ENCODE results near the gene LAYN. TPM values are rescaled to one million over a fixed set of nuclear protein-coding genes. Genes with fewer than 3 reads are reported as not detected.

LAYN gene, protein sequence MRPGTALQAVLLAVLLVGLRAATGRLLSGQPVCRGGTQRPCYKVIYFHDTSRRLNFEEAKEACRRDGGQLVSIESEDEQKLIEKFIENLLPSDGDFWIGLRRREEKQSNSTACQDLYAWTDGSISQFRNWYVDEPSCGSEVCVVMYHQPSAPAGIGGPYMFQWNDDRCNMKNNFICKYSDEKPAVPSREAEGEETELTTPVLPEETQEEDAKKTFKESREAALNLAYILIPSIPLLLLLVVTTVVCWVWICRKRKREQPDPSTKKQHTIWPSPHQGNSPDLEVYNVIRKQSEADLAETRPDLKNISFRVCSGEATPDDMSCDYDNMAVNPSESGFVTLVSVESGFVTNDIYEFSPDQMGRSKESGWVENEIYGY
- polyA plus RNA-seq: 1 to 10 TPM in 3 of 4 donors, not detected in 1; 2.4 to 9.9 (median 3.8) TPM
- long read RNA-seq, donor 1, partial matches to known transcripts: 0 of 2 reads
- long read RNA-seq, donor 1, other reads (novel, unspliced or antisense): 0 of 2 reads
- long read RNA-seq, donor 2: 0 reads
- long read RNA-seq, donor 3, partial matches to known transcripts: 0 of 2 reads
- long read RNA-seq, donor 3, other reads (novel, unspliced or antisense): 0 of 2 reads
- long read RNA-seq, donor 4: 0 reads
- long read RNA-seq, donor 5: 0 reads
- long read RNA-seq, donor 6: 0 reads
- long read RNA-seq, donor 7: 0 reads
- long read RNA-seq, donor 8: 0 reads
- long read RNA-seq, donor 9: 0 reads
- long read RNA-seq, donor 10, partial matches to known transcripts: 0 of 3 reads
- long read RNA-seq, donor 10, other reads (novel, unspliced or antisense): 0 of 3 reads

DNA sequence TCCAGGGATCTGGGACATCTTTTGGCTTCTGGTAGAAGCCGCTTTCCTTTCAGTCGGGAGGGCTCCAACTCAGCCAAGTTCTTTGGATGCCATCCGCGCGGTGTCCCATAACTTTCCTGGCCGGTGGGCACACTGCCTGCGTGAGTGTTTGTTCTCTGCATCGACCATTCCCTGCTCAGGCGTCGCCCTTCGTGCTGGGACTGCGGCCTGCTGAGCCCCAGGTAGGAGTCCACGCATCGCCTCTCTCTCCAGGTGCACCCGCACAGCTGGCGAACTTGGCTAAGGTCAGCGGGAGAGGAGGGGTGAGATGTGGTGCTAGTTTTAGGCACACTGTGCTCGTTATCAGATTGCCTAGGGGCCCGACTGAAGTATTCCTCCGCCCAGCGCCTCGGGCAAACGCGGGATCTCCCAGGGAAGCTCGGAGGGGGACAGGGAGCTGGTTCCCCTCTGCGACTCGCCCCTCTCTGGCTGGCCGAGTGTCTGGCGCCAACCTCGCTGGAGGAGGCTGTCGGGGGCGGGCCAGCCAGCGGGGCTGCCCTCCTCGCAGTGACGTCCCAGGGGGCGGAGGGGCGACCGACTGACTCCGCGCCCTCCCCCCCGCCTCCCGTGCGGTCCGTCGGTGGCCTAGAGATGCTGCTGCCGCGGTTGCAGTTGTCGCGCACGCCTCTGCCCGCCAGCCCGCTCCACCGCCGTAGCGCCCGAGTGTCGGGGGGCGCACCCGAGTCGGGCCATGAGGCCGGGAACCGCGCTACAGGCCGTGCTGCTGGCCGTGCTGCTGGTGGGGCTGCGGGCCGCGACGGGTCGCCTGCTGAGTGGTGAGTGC lies at the start of gene LAYN:
LAYN (plus strand) TSS at position 607 of the 823 bp plus-strand sequence; CDS start at position 731, 124 bp downstream.
- peak within 1 kb of the TSS in 1 of 3 donors; percentile 80 for H3K27ac ChIP-seq (ENCODE audit: low read depth in 1 of 3, low read length in 2 of 3)
- 6 to 15% (median 7%) methylated on average over 38 to 70 of the region's 70 CpGs for WGBS, 3 donors
- H3K4me1 ChIP-seq (ENCODE audit: control insufficient read depth in 3 of 3, insufficient read depth in 2 of 3, low read depth in 1 of 3, low read length in 2 of 3): peaks cover 0 to 13% (median 0%) of the 10 kb centered on the region in 3 donors
- DNase-seq (peak in 1 of 2 donors; percentile 48), FAIRE-seq (no peak)
- H3K27me3 ChIP-seq (ENCODE audit: control insufficient read depth in 3 of 3, insufficient read depth in 3 of 3, low read length in 3 of 3): peaks cover 0 to 61% (median 4%) of the 10 kb centered on the region in 3 donors
- no peaks in the 10 kb centered on the region for H3K9me3 ChIP-seq (ENCODE audit: control insufficient read depth in 2 of 2, insufficient read depth in 1 of 2, low read depth in 1 of 2, low read length in 1 of 2)
- H3K36me3 ChIP-seq (ENCODE audit: control insufficient read depth in 3 of 3, insufficient read depth in 2 of 3, low read depth in 1 of 3, low read length in 3 of 3): peaks cover 0 to 2% (median 0%) of the 10 kb centered on the region in 3 donors
- H3K4me3 ChIP-seq (ENCODE audit: low read depth in 1 of 3, low read length in 3 of 3): peak within 1 kb of the TSS; percentile 9 to 48 (median 28)

DNA sequence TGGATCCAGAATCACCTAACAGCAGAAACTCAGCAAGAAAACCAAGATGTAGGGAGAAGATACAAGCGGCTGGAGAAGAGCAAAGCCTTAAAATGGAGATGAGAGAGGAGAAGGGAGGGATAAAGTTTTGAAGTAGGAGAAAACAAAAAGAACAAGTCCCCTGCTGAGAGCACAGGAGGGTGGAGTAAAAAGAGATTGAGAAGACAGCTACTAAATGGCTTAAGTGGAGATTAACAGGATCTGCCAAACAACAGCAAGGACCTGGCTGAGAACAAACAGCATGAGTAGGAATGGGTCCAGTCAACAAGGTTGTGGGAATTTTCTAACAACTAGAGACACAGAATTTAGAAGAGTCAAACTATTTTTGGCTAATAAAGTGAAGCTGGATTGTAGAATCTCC lies 46.5 kb upstream of the LAYN start:
- Histone ChIP-seq H3K36me3 (ENCODE audit: control insufficient read depth in 3 of 3, insufficient read depth in 2 of 3, low read depth in 1 of 3, low read length in 3 of 3) (no peaks in the 10 kb centered on the region), H3K9me3 (ENCODE audit: control insufficient read depth in 2 of 2, insufficient read depth in 1 of 2, low read depth in 1 of 2, low read length in 1 of 2) (no peaks in the 10 kb centered on the region), H3K4me1 (ENCODE audit: control insufficient read depth in 3 of 3, insufficient read depth in 2 of 3, low read depth in 1 of 3, low read length in 2 of 3) (no peaks in the 10 kb centered on the region), H3K27ac (ENCODE audit: low read depth in 1 of 3, low read length in 2 of 3) (no peak overlapping the region), H3K4me3 (ENCODE audit: low read depth in 1 of 3, low read length in 3 of 3) (no peak overlapping the region), H3K27me3 (ENCODE audit: control insufficient read depth in 3 of 3, insufficient read depth in 3 of 3, low read length in 3 of 3) (no peaks in the 10 kb centered on the region)
- no peak for FAIRE-seq
- no peak for DNase-seq
- 32 to 56% (median 33%) methylated on average over 1 of the region's 1 CpG for WGBS, 3 donors

DNA sequence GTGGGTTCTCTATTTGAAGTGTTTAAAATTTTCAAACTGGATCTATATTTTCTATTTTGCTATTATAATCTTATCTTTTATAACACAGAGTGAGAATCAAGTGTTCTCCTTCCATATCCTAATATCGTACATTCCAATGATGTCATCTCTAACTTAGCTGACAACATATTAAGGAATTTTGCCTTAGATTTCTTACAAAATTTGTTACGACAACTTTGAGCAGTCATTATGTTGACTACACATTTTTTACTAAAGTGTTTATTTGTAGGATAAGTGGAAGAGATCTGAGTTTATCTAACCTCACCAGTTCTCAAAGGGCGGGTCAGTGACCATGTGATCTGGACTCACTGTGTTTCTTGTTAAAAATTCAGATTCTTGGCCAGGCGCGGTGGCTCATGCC lies 41.0 kb upstream of the LAYN start:
- H3K4me1 ChIP-seq (ENCODE audit: control insufficient read depth in 3 of 3, insufficient read depth in 2 of 3, low read depth in 1 of 3, low read length in 2 of 3): no peaks in the 10 kb centered on the region
- no peaks in the 10 kb centered on the region for H3K27me3 ChIP-seq (ENCODE audit: control insufficient read depth in 3 of 3, insufficient read depth in 3 of 3, low read length in 3 of 3)
- DNase-seq: no peak
- FAIRE-seq: no peak
- WGBS, 3 donors: 64 to 82% (median 77%) methylated on average over 5 of the region's 5 CpGs
- H3K27ac ChIP-seq (ENCODE audit: low read depth in 1 of 3, low read length in 2 of 3): no peak overlapping the region
- H3K9me3 ChIP-seq (ENCODE audit: control insufficient read depth in 2 of 2, insufficient read depth in 1 of 2, low read depth in 1 of 2, low read length in 1 of 2): no peaks in the 10 kb centered on the region
- no peak overlapping the region for H3K4me3 ChIP-seq (ENCODE audit: low read depth in 1 of 3, low read length in 3 of 3)
- H3K36me3 ChIP-seq (ENCODE audit: control insufficient read depth in 3 of 3, insufficient read depth in 2 of 3, low read depth in 1 of 3, low read length in 3 of 3): no peaks in the 10 kb centered on the region

DNA sequence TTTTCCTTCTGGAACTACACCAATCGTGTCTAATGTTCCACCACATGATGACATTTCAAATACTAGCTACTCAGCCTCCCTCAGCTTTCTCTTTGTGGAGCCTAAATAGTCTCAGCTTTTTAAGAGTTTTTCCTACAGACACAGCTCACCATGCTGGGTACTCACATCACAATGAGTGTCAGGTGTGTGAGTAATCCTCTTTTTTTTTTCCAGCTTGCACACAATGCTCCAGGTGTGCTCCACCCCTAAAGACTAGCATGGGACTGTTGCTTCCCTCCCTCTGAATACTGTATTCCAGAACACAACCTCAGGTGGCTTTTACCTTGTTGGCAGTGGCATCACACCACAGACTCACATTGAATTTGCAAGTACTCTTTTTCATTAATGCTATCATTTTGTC lies 40.0 kb upstream of the LAYN start:
- DNase-seq (no peak), FAIRE-seq (no peak)
- 53 to 72% (median 56%) methylated on average over 1 of the region's 1 CpG for WGBS, 3 donors
- H3K27ac ChIP-seq (ENCODE audit: low read depth in 1 of 3, low read length in 2 of 3): no peak overlapping the region
- H3K4me1 ChIP-seq (ENCODE audit: control insufficient read depth in 3 of 3, insufficient read depth in 2 of 3, low read depth in 1 of 3, low read length in 2 of 3): no peaks in the 10 kb centered on the region
- H3K4me3 ChIP-seq (ENCODE audit: low read depth in 1 of 3, low read length in 3 of 3): no peak overlapping the region
- H3K9me3 ChIP-seq (ENCODE audit: control insufficient read depth in 2 of 2, insufficient read depth in 1 of 2, low read depth in 1 of 2, low read length in 1 of 2): no peaks in the 10 kb centered on the region
- H3K36me3 ChIP-seq (ENCODE audit: control insufficient read depth in 3 of 3, insufficient read depth in 2 of 3, low read depth in 1 of 3, low read length in 3 of 3): no peaks in the 10 kb centered on the region
- H3K27me3 ChIP-seq (ENCODE audit: control insufficient read depth in 3 of 3, insufficient read depth in 3 of 3, low read length in 3 of 3): no peaks in the 10 kb centered on the region

DNA sequence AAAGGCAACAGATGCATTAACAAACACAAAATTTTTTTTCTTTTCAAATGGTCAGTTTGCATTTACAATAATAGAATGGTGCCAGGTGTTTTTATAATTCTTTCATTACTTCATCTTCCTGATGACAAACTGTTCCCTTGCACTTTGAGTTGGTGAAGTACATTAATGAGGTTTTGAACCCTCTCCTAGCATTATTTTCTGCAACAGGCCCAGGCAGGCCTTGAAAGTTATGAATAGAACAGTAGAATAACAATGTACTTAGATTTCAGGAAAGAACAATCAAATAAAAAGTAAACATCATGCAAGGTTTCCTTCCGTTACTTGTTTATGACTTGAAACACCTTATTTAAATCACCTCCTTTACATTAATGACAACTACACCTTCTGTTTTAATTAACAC lies 37.9 kb upstream of the LAYN start:
- Histone ChIP-seq H3K9me3 (ENCODE audit: control insufficient read depth in 2 of 2, insufficient read depth in 1 of 2, low read depth in 1 of 2, low read length in 1 of 2) (no peaks in the 10 kb centered on the region), H3K27me3 (ENCODE audit: control insufficient read depth in 3 of 3, insufficient read depth in 3 of 3, low read length in 3 of 3) (no peaks in the 10 kb centered on the region), H3K4me1 (ENCODE audit: control insufficient read depth in 3 of 3, insufficient read depth in 2 of 3, low read depth in 1 of 3, low read length in 2 of 3) (no peaks in the 10 kb centered on the region), H3K36me3 (ENCODE audit: control insufficient read depth in 3 of 3, insufficient read depth in 2 of 3, low read depth in 1 of 3, low read length in 3 of 3) (no peaks in the 10 kb centered on the region), H3K27ac (ENCODE audit: low read depth in 1 of 3, low read length in 2 of 3) (no peak overlapping the region), H3K4me3 (ENCODE audit: low read depth in 1 of 3, low read length in 3 of 3) (no peak overlapping the region)
- 52 to 57% (median 57%) methylated on average over 1 of the region's 1 CpG for WGBS, 3 donors
- no peak for FAIRE-seq
- DNase-seq: no peak

DNA sequence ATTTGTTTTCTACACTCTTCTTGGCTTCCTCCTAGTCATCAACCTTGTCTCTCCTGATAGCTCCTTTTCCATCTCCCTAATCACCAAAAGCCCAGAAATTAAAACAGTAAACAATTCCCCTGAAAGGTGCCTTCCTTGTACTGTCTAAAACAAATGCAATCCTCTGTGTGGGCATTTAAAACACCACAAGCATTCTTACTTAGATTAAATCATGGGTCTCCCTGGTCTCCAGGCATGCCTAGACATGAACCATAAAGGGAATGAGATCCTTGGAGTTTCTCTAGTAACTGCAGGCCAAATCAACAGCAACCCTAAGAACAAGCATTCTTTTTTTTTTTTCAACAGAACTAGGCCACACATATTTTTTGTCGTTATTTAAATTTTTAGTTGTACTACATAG lies 30.2 kb upstream of the LAYN start:
- 88 to 92% (median 92%) methylated on average over 1 of the region's 1 CpG for WGBS, 3 donors
- FAIRE-seq: no peak
- Histone ChIP-seq H3K4me1 (ENCODE audit: control insufficient read depth in 3 of 3, insufficient read depth in 2 of 3, low read depth in 1 of 3, low read length in 2 of 3) (peaks cover 0 to 4% (median 3%) of the 10 kb centered on the region in 3 donors), H3K36me3 (ENCODE audit: control insufficient read depth in 3 of 3, insufficient read depth in 2 of 3, low read depth in 1 of 3, low read length in 3 of 3) (no peaks in the 10 kb centered on the region), H3K4me3 (ENCODE audit: low read depth in 1 of 3, low read length in 3 of 3) (no peak overlapping the region), H3K27ac (ENCODE audit: low read depth in 1 of 3, low read length in 2 of 3) (no peak overlapping the region), H3K9me3 (ENCODE audit: control insufficient read depth in 2 of 2, insufficient read depth in 1 of 2, low read depth in 1 of 2, low read length in 1 of 2) (no peaks in the 10 kb centered on the region), H3K27me3 (ENCODE audit: control insufficient read depth in 3 of 3, insufficient read depth in 3 of 3, low read length in 3 of 3) (peaks cover 0 to 44% (median 11%) of the 10 kb centered on the region in 3 donors)
- DNase-seq: no peak

DNA sequence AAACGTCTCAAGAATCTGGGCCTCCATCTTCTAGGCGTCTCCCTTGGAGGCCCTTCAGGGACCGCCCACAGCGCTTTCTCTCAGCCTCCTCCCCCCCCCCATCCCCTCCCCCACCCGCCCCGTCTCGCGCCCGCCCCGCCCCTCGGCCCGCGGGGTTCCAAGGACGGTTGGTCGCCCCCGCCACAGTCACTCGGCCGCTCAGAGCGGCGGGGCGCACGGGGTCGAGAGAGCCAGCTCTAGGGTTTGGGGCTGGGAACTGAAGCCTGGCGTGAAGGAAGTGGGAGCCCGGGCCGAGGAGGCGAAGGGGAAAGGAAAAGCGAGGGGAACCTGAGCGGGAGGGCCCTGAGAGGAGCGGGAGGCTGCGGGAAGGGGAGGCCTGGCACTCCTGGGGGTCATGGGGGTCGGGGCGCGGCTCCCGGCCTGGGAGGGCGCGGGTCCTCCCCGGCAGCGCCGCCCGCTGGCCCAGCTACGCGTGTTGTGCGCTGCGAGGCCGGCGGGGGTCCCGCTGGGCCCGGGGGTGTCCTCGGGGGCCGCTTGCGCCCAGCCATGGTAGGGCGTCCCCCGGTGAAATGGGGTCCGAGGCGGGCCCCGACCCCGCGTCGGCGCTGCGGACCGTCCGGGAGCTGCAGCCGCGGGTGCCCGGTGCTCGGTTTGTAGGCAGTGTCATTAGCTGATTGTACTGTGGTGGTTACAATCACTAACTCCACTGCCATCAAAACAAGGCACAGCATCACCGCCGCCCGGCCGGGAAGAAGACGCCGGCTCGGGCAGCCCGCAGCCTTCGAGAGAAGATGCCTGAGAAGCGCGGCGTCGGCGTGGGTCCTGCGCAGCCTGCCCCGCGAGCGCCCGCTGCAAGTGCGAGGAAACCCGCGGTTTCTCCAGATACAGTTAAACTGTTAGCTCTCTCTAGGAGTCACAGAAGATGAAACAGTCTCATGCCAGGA lies 28.0 kb upstream of the LAYN start, which contains the start of gene BTG4:
BTG4 (minus strand) TSS at position 91 of the 944 bp plus-strand sequence. CDS start 13,610 bp downstream, outside the sequence.
- DNase-seq: peak in 1 of 2 donors; percentile 26
- Histone ChIP-seq H3K4me1 (ENCODE audit: control insufficient read depth in 3 of 3, insufficient read depth in 2 of 3, low read depth in 1 of 3, low read length in 2 of 3) (peaks cover 0 to 4% (median 3%) of the 10 kb centered on the region in 3 donors), H3K4me3 (ENCODE audit: low read depth in 1 of 3, low read length in 3 of 3) (peak within 1 kb of the TSS in 1 of 3 donors; percentile 43), H3K27ac (ENCODE audit: low read depth in 1 of 3, low read length in 2 of 3) (no peak within 1 kb of the TSS), H3K36me3 (ENCODE audit: control insufficient read depth in 3 of 3, insufficient read depth in 2 of 3, low read depth in 1 of 3, low read length in 3 of 3) (no peaks in the 10 kb centered on the region), H3K9me3 (ENCODE audit: control insufficient read depth in 2 of 2, insufficient read depth in 1 of 2, low read depth in 1 of 2, low read length in 1 of 2) (no peaks in the 10 kb centered on the region), H3K27me3 (ENCODE audit: control insufficient read depth in 3 of 3, insufficient read depth in 3 of 3, low read length in 3 of 3) (peaks cover 0 to 51% (median 11%) of the 10 kb centered on the region in 3 donors)
- 4 to 6% (median 4%) methylated on average over 50 to 90 of the region's 90 CpGs for WGBS, 3 donors
- no peak for FAIRE-seq
